SK-MEL-5 (cell line): Measurements from ENCODE around the gene CDC42BPG. TPM values are rescaled to one million over a fixed set of nuclear protein-coding genes. Genes with fewer than 3 reads are reported as not detected.

Experiments
- DNase-seq: peaks from one replicate; pipeline ENCODE4 v3.0.0-alpha.2; 2016; ENCODE audit warnings: low read depth, low spot score
- in situ Hi-C: cut with HindIII; loops from 2 replicates; pipeline ENCODE4 v1.10.0; 2016; ENCODE audit warnings: low sequenced_read_pairs, high pct_unique_total_duplicates, low pct_unique_long_range_greater_than_20kb
- total RNA-seq: library from RNA; depleted of rRNA; stranded (reverse); fragments of >200 nt; shearing (Covaris generic); gene quantifications from 2 replicates; pipeline ENCODE4 v1.2.3, GENCODE V29; 2014

Gene CDC42BPG
- total RNA-seq, 1 experiment from 2014 or later: 1.6 TPM

DNA sequence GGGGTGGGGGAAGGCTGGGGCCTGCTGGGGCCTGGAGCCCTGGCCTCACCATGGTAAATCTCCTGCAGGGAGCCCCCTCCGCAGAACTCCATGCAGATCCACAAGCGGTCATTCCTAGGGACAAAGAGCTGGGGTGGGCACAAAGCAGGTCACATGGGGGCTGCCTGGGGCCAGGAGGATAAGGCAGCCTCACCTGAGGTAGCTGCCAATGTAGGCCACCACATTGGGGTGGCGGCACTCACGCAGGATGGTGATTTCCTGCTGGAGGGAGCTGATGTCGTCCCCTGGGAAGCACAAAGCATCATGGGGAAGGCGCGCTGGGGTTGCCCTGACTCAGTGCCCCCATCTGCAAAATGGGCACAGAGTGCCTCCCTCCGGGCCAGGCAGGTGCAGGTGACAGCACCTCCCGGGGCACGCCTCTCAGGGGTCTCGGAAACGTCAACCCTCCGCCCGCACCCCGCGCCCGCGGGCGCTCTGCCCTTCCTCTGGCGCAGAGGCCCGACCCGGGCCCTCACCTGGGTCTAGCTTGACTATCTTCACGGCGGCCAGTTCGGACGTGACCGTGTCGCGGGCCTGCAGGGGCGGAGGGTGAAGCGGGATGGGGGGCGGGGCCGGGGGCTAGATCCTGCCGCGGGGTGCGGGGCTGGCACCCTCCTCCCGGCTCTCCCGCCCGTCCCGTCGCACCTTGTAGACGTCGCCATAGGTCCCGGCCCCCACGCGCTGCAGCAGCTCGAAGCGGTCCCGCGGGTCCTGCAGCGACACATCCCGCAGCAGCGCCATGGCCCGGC, 41.9 kb downstream of the CDC42BPG start:
- in situ Hi-C loops: no loop called here
- DNase-seq: no peak

DNA sequence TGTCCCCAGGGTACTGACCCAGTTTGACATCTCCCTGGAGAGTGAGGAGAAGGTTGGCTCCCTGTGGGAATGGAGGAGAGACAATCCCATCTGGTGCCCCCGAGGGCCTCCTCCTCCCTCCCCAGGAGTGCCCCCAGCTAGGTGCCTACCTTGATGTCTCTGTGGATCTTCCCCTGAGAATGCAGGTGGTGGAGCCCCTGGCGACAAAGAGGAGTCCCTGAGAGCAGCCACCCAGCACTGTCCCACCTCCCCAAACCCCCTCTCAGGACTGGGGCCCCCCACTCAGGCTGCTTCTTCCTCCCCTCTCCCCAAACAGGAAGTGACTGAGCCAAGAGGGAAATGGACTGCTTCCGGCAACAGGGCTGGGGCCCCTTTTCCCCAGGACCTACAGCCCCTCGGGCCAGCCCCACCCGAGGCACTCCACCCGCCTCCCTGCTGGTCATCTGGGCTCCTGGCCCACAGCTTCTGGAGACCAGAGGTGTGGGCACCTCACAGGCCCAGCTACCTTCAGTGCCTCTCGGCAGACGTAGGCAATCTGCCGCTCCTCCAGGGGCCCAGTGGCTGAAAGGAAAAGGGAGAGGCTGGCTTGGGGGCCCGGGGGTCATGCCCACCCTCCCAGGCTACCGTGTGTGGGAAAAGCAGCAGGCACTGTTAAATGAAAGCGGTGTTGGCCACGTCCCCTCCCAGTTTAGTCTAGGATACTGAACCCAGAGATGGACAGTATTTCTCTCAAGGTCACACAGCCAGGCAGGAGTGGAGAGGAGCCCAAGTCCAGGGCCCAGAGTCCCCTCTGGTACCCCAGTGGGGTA, 42.7 kb downstream of the CDC42BPG start:
- in situ Hi-C loops: no loop called here

DNA sequence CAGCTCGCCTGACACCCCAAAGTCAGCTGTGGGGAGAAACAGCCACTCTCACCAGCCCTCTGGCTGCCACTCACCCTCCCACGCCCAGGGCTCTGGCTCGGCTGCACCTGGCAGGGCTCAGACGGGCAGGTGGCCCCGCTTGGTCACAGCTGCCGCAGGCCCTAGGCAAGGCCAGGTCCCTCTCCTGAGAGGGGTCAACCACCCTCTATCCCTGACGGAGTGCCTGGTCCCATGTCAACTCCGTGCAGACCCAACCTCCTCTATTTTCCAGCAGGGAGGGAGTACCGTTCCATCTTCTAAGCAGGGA, 43.3 kb downstream of the CDC42BPG start:
- in situ Hi-C loops: no loop called here
- no peak for DNase-seq

More for the DNA sequence above, 42.7 kb downstream of the CDC42BPG start:
- no peak for DNase-seq

DNA sequence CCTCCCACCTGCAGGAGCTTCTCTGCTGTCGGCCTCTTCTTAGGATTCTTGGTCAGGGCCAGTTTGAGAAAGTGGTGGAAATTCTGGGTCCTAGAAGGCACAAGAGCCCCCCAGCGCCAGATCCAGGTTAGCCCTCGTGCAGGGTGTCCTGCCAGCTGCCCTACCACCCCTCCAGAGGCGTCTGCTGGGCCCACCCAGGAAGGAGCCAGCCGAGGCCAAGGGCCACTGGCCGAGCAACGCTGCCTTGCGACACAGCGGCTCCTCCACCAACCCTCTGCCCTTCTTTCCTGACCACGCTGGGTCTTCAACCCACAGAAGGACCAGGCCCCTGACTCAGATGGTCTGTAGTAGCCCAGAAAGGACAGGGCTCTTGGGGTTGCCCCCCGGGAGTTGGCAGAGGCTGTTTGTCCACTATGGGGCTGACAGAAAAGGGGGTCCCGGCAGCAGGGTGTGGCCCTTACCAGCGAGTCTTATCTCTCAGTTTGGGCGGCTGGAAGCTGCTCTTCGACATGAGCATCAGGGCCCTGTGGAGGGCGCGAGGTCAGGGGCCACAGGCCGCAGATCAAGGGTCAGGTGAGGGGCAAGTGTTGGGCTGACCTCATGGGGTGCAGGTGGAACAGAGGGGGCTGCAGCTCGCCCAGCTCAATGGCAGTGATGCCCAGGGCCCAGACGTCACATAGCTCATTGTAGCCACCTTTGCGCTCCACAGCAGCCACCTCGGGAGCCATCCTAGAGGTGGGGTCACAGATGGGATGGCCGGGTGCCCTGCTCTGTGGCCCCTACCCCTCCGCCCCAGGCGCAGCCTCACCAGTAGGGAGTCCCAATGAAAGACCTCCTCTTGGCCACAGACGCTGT, 43.9 kb downstream of the CDC42BPG start:
- in situ Hi-C loops: no loop called here
- no peak for DNase-seq

DNA sequence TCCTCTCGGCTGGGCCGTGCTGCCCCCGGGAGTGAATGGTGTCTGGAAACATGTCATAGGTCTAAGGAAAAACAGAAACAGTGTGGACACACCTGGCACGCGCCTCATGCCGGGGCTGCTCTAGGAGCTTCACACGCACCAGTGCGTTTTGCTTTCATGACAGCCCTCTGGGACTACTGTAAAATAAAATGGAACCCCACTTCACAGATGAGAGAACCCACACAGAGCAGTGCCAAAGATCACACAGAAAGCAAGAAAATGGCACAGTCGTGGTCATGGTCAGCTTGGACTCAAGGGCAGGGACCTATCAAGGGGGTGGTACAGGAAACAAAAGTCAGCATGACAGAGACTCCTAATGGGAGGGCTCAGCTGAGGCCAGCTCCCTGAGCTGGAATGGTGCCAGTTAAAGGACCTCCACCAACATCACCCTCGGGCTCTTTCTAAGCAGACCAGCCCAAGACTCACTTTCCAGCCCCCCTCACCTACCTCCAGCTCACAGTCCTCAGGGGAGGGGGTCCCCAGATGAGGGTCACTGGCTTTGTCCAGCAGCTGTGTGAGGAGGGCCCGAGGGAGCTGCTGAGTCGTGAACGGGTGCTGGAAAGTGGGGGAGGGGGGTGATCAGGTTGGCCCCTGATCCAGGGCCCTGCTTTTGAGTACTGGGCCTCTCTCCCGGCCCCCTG, 44.7 kb downstream of the CDC42BPG start:
- in situ Hi-C loops: no loop called here
- DNase-seq: no peak

DNA sequence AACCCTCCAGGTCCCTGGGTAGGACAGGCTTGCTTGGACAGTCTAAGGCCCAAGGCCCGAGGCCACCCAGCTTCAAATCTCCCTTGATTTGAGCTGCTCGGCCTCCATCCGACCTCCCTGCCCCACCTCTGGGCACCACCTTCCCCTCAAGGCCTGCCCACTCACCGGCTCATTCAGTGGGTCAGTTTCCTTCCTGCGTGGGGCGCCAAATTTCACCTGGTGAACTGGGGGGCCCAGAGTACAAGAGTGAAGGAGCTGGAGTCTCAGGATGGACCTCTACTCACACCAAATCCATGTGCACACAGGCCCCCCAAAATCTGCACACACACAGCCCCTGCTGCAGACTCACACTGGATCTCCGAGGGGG, 45.2 kb downstream of the CDC42BPG start:
- DNase-seq: no peak
- in situ Hi-C loops: no loop called here

DNA sequence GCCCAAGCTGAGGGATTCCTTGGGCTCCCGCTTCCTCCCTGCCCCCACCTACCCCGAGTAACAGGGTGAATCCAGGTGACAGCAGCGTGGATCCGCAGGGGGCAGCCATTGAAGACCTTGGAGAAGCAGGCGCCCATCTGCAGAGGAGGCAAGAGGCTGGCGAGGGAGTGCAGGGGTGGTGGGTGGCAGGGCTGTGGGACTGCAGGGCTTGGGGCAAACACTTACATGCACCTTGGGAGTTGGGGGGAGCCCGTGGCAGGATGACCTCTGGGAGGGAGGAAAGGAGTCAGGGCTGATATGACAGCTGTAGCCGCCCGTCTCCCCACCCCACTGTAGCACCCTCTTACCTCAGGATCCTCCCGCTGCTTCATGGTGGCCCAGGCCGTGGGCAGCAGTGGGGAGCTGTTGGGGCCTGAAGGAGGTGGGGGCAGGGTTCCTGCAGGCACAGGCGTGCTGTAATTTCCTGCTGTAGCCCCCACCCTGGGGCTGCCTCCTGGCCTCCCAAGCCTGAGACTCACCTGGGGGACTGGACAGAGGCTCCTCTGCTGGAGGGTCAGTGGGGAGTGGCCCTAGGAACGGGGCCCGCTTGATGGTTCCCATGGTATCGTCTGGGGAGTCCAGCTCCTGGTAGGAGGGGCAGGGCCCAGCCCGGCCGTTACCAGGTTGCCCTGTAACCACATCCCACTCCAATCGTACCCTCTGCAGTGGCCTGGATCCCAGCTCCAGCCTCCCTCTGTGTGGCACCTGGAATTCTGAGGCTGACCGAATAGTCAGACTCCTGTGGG, 47.5 kb downstream of the CDC42BPG start:
- in situ Hi-C loops: no loop called here
- no peak for DNase-seq

DNA sequence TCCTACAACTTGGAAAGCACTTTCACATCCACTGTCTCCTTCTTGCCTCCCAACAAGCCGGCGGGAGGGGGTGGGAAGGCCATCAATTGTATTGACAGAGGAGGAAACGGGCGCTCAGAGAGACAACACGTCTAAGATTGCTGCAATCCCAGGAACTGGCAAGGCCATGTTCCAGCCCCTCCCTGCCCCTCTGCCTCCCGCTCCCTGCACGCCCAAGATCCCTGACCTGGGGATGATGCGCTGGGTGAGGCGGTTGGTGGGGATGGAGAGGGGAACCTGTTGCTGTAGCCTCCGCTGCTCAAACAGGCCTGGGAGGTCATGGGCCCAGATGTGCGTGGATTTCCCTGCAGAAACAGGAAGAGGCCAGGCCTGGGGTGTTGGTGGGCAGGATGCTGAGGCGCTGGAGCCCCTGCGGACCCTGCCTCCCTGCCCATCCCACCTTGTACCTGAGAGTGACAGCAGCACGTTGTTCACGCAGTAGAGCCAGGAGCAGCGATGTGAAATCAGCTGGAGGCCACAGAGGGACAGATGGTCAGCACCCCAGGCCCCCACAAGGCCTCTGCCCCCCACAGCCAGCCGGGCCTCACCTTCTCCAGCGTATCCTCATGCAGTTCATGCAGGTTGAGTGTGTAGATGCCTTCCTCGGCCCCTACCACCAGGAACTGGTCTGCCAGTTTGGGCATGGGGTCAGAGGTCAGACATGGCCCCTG, 48.3 kb downstream of the CDC42BPG start:
- DNase-seq: no peak
- in situ Hi-C loops: no loop called here

DNA sequence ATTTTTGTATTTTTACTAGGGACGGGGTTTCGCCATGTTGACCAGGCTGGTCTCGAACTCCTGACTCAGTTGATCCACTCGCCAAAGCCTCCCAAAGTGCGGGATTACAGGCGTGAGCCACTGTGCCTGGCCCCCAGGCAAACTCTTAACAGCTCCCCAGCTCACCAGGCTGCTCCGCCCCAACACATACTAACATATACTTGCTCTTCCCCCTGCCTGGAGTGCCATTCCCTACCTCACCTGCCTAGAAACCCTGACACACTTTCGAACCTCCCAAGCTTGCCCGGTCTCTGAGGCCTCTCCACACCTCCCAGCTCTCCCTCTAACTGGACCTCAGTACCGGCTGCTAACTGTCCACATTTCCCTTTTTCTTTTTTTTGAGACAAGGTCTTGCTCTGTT, 49.9 kb downstream of the CDC42BPG start:
- in situ Hi-C loops: no loop called here
- DNase-seq: no peak

DNA sequence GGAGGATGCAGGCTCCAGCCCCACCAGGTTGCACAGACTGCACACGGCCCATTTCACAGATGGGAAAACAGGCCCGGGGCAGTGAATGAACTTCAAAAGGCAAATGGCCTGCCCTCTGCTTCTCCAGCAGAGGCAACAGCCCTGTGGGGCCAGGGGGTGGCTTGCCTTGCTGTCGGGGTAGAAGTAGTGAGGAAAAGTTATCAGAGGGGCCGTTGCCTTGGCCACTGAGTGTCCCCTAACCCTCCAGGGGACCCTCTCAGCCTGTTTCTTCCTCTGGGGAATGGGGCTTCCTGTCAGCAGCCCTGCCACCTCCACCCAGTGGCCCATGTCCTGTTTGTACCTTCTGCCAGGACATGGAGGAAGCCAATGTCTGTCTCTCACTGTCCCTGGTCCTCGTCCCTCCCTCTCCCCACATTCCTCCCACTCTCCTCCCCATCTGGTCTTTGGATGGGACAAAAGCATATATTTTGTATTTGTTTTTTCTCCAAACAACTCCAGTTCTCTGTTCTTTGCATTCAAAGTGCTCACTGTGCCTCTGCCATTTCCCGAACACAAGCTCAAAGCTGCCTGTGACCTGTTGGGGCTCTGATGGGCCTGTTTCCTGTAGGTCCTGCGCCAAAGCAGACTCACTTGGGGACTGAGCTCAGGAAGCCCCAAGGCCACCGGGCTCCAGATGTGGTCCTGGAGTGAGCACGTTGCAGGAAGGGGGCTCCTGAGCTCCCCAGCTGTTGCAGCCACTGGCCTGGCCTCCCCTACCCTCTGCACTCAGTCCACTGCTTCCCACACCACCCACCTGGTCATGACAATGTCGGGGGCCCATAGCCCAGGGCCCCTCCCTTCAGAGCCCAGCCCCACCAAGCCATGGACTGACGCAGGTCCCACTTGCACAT, 50.9 kb downstream of the CDC42BPG start:
- in situ Hi-C loops: no loop called here
- no peak for DNase-seq

DNA sequence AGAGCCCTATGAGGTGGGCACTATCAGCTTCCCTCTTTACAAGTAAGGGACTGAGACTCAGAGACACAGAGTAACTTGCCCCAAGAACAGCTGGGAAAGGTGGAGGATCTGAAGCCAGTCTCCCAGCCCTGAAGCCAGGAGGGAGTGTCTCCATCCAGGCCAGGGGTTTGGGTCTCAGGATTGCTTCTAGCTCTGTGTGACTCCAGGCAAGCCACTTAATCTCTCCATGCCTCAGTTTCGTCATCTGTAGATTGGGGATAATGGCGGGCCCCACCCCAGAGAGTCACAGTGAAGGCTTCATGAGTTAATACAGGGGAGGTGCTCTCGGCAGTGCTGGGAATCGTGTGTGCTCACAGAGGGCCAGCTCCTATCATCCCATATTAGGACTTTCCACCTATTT, 52.0 kb downstream of the CDC42BPG start:
- DNase-seq: no peak
- in situ Hi-C loops: no loop called here

DNA sequence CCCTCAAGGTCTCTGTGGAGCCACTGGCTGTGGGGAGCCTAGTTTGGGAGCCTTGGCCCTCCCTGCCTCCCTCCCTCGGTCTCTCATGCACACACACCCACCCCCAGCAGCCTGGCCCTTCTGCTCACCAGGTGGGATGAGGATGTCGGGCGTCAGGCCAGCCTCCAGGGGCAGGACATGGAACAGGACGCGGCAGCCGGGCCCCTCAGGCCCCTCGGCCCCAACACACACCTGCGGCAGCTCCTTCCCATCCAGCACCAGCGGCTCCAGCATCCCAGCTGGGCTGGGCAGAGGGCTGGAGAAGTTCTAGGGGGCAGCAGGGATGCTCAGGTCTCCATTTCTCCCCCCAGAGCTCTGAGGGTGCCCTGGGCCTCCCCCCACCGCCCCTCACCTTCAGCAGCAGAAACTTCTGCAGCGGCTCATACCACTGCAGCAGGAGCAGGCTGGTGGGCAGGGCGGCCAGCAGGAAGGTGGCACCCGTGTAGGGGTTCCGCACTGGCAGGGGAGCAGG, 52.6 kb downstream of the CDC42BPG start:
- in situ Hi-C loops: no loop called here

DNA sequence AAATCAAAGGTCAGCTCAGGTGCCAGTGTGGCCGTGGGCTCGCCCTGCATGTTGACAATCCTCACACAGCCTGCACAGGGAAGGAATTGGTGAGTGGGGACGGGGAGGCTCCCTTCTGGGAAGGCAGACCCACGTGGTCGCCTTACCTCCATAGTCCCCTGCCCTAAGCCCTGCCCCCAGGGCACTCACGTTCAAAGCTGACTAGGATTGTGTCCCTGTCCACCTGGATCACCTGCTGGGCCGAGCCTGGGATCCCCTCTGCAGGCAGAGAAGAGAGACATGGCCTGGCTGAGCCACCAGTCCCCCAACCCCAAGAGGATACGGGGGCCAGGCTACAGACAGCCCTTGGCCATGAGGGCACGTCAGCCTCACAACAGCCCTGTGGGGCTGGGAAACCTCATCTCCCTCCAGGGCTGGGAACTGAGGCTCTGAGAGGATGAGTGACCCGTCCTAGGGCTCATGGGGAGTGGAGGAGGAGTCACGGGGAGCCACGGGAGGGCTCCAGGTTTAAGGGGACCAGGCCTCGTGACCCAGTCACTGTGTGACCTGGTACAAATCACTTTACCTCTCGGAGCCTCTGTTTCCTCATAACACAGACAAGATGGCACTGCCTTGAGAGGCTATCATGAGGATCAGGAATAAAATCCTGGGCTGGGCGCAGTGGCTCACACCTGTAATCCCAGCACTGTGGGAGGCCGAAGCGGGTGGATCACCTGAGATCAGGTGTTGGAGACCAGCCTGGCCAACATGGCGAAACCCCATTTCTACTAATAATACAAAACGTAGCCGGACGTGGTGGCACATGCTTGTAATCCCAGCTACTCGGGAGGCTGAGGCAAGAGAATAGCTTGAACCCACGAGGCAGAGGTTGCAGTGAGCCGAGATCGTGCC, 54.0 kb downstream of the CDC42BPG start:
- in situ Hi-C loops: no loop called here
- no peak for DNase-seq

More for the DNA sequence above, 52.6 kb downstream of the CDC42BPG start:
- DNase-seq: no peak

DNA sequence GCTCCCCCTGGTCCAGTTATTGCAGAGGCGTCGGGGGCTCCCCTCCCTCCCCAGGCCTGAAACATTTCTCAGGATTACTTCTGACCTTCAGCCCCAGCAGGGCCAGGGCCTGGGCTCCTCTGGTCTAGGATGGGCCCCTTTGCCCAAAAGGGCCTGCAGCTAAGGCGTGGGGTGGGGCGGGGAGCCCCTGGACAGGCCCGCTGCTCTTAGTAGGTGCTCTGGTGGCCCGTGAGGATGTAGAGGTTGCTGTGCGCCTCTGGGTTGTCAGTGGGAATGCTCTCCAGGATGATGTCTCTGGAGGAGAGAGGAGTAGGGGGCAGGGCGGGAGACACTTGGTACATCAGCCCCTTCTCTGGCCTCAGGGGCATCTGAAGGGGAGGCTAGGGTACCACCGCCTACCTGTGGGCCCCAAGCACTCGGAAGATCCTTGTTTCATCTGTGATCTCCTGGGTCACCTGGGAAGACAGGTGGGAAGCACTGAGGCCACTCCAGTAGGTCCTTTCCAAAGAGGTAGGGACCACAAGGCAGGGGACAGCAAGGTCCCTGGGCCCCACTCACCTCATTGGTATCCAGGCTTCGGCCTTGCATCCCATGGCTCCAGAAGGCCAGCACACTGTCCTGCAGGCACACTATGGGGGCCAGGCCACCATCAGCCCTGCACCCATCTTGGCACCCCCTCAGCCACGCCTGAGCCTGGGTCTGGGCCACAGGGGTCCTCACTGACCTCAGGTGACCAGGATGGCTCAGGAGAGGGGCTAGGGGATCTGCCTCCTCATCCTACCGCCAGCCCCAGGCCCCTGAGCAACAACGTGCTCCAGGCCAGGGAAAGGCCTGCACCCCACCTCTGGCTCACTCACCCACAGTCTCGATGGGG, 54.9 kb downstream of the CDC42BPG start:
- in situ Hi-C loops: no loop called here
- no peak for DNase-seq
